Gastrocnemius medialis (tissue), 4 donors: ENCODE data around the gene WDR82. TPM values are rescaled to one million over a fixed set of nuclear protein-coding genes. Genes with fewer than 3 reads are reported as not detected.

Experiments used
- ATAC-seq, 2 donors: fragments of 150-250 bp; one replicate each; pipeline ENCODE4 v1.9.1; 2016
- DNase-seq, 2 donors: peaks; one replicate each; pipeline ENCODE4 v3.0.0-alpha.2; 2019
- H3K27ac ChIP-seq, 4 donors: fragments of 200-600 bp; sonication (generic); 1 replicate in 1 of 4; 2 replicates in 3 of 4; pipeline ENCODE4 v1.5.1; 2016 to 2018; ENCODE audit warnings: mild to moderate bottlenecking in 2 of 4, moderate library complexity in 1 of 4
- H3K27me3 ChIP-seq, 3 donors: fragments of 200-600 bp; sonication (generic) in 2 of 3; 1 replicate in 1 of 3; 2 replicates in 2 of 3; pipeline versions ENCODE4 v1.5.1 to v1.6.0; 2016 to 2019; ENCODE audit warnings: mild to moderate bottlenecking in 1 of 3, moderate library complexity in 1 of 3
- H3K36me3 ChIP-seq, 2 donors: fragments of 200-600 bp; sonication (generic) in 1 of 2; one replicate each; pipeline ENCODE4 v1.5.1; 2017 to 2018
- H3K4me1 ChIP-seq, 2 donors: fragments of 200-600 bp; sonication (generic) in 1 of 2; one replicate each; pipeline ENCODE4 v1.5.1; 2016 to 2017; ENCODE audit warnings: mild to moderate bottlenecking in 2 of 2
- H3K4me3 ChIP-seq, 4 donors: fragments of 200-600 bp; sonication (generic) in 3 of 4; 1 replicate in 1 of 4; 2 replicates in 3 of 4; pipeline ENCODE4 v1.5.1; 2016 to 2019; ENCODE audit warnings: mild to moderate bottlenecking in 2 of 4
- H3K9me3 ChIP-seq, 3 donors: fragments of 200-600 bp; sonication (generic) in 2 of 3; 1 replicate in 1 of 3; 2 replicates in 2 of 3; pipeline ENCODE4 v1.5.1; 2016 to 2019
- CTCF ChIP-seq, 5 experiments: fragments of 450-650 bp in 3 of 5; fragments of 200-600 bp in 2 of 5; sonication (generic) in 2 of 5; IDR thresholded peaks in 4 of 5; conservative IDR thresholded peaks in 1 of 5; 1 replicate in 4 of 5; 2 replicates in 1 of 5; pipeline ENCODE4 v1.5.1; 2016 to 2019; ENCODE audit warnings: antibody characterized with exemption in 5 of 5, mild to moderate bottlenecking in 3 of 5, moderate library complexity in 3 of 5
- POLR2A ChIP-seq, 2 donors: fragments of 450-650 bp; IDR thresholded peaks; one replicate each; pipeline ENCODE4 v1.6.1; 2017; ENCODE audit warnings: antibody characterized with exemption in 2 of 2, mild to moderate bottlenecking in 2 of 2, moderate library complexity in 2 of 2
- in situ Hi-C, 4 donors: fragments of 200-750 bp; cut with MboI; loops; one replicate each; pipeline versions ENCODE4 v1.15.0 to v1.8.0; 2017; ENCODE audit warnings: low sequenced_read_pairs in 4 of 4
- intact Hi-C: fragments of 100-400 bp; cut with DNase I; formaldehyde crosslinking; loops from one replicate; pipeline ENCODE4 v1.15.1; 2023; ENCODE audit warnings: low total_unique reads
- total RNA-seq, 4 donors: library from RNA; depleted of rRNA; stranded (reverse); fragments of >200 nt; gene quantifications; one replicate each; pipeline versions ENCODE4 v1.1.0 to v1.2.3, GENCODE V29; 2016

The WDR82 gene
- total RNA-seq, 4 donors from 2014 or later, result 54.1 to 64.9 (median 59.3) TPM

- intact Hi-C loops (no loop called here), in situ Hi-C loops (no loop called here)
- no peaks in the 10 kb centered on the region for H3K9me3 ChIP-seq
- H3K36me3 ChIP-seq, result no peaks in the 10 kb centered on the region
- H3K27me3 ChIP-seq, result no peaks in the 10 kb centered on the region
- no peaks in the 10 kb centered on the region for H3K4me1 ChIP-seq
- ATAC-seq (no peak), DNase-seq (no peak)
- no peak overlapping the region for H3K27ac ChIP-seq
- H3K4me3 ChIP-seq, result no peak overlapping the region
- TF ChIP-seq POLR2A (IDR thresholded peaks at IDR 0.05), result no peak
- no peak for TF ChIP-seq CTCF (IDR thresholded peaks at IDR 0.05 in 4 of 5, conservative IDR thresholded peaks at IDR 0.05 in 1 of 5)
Measured at GRCh38 chr3:52303811-52304210, 25.4 kb upstream of the WDR82 start.

DNA sequence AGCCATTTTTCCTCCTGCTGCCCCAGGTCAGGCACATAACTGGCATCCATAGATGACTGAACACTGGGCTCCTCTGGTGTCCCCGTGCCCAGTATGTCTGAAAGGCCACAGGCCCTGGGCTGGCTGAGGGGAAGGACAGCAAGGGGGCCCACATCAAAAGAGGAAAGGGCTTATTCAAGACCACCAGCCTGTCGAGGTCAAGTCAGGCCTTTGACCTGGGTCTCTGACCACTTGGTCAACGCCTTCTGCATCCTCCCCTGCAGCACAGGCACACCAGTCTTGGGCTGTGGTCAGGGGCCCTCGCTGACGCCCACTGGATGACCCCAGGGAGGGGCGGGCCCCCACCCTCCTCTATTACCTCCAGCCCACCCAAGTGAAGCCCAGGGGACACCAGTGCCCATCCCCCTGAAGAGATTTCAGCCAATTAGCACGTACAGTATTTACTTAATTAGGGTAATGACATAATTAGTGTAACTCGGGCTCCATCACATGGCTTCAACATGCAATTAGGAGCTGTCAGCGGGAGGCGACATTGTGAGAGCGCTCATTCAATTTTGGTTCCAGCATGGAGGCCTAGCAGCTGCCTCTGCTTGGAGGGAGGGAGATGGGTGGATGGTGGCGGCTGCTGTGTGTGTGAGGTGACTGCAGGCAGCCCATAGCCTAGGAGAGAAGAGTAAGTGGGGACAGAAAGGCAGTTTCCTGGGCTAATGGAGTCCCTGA lies 24.1 kb upstream of the WDR82 start:
- no peak for TF ChIP-seq POLR2A (IDR thresholded peaks at IDR 0.05)
- TF ChIP-seq CTCF (IDR thresholded peaks at IDR 0.05 in 4 of 5, conservative IDR thresholded peaks at IDR 0.05 in 1 of 5), result no peak
- H3K27me3 ChIP-seq, result no peaks in the 10 kb centered on the region
- ATAC-seq (no peak), DNase-seq (no peak)
- H3K27ac ChIP-seq, result no peak overlapping the region
- H3K36me3 ChIP-seq, result no peaks in the 10 kb centered on the region
- in situ Hi-C loops (no loop called here), intact Hi-C loops (no loop called here)
- H3K4me1 ChIP-seq, result no peaks in the 10 kb centered on the region
- H3K4me3 ChIP-seq, result no peak overlapping the region
- H3K9me3 ChIP-seq, result no peaks in the 10 kb centered on the region

DNA sequence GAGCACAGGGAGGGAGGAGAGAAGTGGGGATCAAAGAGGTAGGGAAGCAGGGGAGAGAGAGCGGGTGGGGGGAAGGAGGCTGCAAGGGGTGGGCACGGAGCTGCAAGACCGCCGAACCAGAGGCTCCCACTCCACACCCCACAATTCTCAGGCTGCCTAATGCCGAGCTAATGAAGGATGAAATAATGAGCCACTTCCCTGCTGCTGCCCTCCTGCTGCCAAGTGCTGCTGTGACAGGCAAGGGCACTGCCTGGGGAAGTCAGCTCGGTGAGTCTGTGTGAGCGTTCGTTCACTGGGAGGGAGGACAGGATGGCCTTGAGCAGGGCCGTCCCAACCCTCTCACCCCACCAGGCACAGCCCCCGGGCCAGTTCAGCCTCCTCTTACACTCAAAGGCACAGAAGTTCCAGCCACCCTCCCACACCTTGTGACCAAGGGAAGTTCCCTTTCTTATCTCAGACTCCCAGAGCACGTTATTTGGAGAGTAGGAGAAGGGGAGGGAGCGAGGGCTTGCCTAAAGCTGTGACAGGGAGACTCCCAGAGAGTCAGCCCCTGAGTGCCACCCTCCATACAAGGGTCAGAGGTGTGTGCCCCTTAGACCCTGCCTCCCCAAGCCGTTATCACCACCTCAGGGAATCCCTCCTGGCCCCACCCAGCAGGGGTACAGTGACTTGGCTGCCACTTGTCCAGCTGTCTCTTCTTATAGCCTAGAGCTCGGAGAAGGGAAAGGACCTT lies 21.6 kb upstream of the WDR82 start:
- Histone ChIP-seq H3K4me1 (no peaks in the 10 kb centered on the region), H3K36me3 (no peaks in the 10 kb centered on the region), H3K27ac (no peak overlapping the region), H3K4me3 (no peak overlapping the region), H3K9me3 (no peaks in the 10 kb centered on the region), H3K27me3 (no peaks in the 10 kb centered on the region)
- intact Hi-C loops, result no loop called here
- DNase-seq, result no peak
- no peak for ATAC-seq
- no peak for TF ChIP-seq POLR2A (IDR thresholded peaks at IDR 0.05)
- no peak for TF ChIP-seq CTCF (IDR thresholded peaks at IDR 0.05 in 4 of 5, conservative IDR thresholded peaks at IDR 0.05 in 1 of 5)
- in situ Hi-C loops, result no loop called here

DNA sequence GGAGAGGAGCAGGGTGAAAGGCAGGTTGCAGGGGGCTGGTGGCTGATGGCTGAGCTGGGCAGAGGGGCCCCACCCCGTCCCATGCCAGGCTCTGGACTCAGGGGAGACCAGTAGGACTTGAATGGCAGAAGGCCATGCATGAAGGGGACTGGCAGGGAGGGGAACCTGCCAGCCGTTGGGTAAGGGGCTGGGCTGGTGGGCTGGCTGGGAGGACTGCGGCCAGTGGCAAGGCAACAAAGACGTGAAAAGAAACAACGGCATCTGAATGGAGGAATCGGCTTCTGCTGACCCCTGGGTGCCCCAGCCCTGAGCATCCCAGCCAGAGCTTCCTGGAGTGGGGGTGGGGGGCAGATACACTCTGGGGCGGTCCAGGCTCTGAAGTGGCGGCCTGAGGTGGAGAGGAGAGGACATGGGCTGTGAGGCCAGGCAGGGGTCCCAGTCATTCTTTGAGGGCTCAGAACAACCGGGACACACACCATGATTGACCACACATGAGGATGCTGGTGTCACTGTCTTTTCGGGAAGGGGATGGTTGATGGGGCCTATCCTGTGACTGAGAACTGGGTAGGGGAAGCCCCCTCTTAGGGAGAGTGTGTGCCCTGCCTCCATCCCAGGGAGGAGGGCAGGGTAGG lies 20.9 kb upstream of the WDR82 start:
- Histone ChIP-seq H3K4me1 (no peaks in the 10 kb centered on the region), H3K36me3 (no peaks in the 10 kb centered on the region), H3K27ac (no peak overlapping the region), H3K4me3 (no peak overlapping the region), H3K27me3 (no peaks in the 10 kb centered on the region), H3K9me3 (no peaks in the 10 kb centered on the region)
- no peak for ATAC-seq
- in situ Hi-C loops, result no loop called here
- no peak for DNase-seq
- intact Hi-C loops, result no loop called here
- TF ChIP-seq CTCF (IDR thresholded peaks at IDR 0.05 in 4 of 5, conservative IDR thresholded peaks at IDR 0.05 in 1 of 5), result no peak
- TF ChIP-seq POLR2A (IDR thresholded peaks at IDR 0.05), result no peak
